ENCODE results near the gene ZBED4. TPM values are rescaled to one million over a fixed set of nuclear protein-coding genes. Genes with fewer than 3 reads are reported as not detected.

The ZBED4 gene
- total and polyA plus RNA-seq, 2 of the 13 experiments (the other 11 are each of a cell fraction or from before 2014, with no cell fraction given): 5.4 to 9.6 TPM

DNA sequence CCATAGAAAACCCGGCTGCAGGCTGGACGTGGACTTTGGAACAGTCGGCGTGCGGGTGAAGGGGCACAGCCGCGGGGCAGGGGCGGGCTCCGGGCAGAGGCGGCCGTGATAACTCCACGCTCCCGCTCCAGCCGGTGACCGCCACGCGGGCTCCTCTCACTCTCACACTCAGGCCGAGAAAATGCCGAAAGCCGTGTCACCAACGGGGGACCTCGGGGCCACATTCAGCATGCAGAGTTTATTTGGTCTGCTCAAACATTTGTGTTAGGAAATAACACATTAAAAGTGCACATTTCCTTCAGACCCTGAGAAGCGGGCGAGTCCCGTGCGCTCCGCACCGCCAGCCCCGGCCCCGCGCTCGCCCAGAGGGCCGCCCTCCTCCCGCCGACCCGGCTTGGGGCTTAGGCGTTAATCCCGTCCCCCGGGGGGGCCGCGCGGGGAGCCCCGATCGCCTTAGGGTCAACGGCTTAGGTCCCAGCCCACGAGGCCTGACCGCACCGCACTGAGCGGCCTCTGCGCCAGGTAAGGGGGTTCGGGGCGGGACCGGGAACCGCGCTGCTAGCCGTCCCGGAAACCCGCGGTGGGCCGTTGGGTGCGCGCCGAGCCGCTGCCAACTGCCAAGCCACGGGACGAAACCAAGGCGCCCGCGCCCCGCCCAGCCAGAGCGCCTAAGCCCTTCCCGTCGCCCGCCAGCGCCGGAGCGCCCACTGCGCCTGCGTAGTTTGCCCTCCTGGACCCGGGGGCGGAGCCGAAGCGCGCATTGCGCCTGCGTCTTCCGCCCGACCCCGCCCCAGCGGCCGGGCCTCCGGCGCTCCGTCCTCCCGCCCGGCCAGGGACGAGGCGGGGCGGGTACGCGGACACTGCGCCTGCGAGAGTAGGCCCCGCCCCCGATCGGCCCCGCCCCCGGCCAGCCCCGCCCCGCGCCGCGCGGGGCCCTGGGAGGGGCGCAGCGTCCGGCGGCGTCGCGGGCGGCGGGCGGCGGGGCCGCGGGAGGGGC is at the start of gene ZBED4 (continued):
- TF ChIP-seq IKZF5 (CRISPR knock-in tag; IDR thresholded peaks at IDR 0.05): no peak
- TF ChIP-seq NR2F6 (IDR thresholded peaks at IDR 0.05): no peak; the same call in 1 of the 2 replicates
- no peak; the same call in 1 of the 2 replicates for TF ChIP-seq NR2F6 (CRISPR knock-in tag; IDR thresholded peaks at IDR 0.05)
- TF ChIP-seq ZNF296 (CRISPR knock-in tag; conservative IDR thresholded peaks at IDR 0.05): 0 out of 2 replicates have a peak, but pooled peaks have one; percentile 24
- TF ChIP-seq, protein P1, sequence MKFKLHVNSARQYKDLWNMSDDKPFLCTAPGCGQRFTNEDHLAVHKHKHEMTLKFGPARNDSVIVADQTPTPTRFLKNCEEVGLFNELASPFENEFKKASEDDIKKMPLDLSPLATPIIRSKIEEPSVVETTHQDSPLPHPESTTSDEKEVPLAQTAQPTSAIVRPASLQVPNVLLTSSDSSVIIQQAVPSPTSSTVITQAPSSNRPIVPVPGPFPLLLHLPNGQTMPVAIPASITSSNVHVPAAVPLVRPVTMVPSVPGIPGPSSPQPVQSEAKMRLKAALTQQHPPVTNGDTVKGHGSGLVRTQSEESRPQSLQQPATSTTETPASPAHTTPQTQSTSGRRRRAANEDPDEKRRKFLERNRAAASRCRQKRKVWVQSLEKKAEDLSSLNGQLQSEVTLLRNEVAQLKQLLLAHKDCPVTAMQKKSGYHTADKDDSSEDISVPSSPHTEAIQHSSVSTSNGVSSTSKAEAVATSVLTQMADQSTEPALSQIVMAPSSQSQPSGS (CRISPR knock-in tag; IDR thresholded peaks at IDR 0.05): no peak
- no peak for TF ChIP-seq FOXP1 (IDR thresholded peaks at IDR 0.05)
- TF ChIP-seq FOXP1 (CRISPR knock-in tag; IDR thresholded peaks at IDR 0.05): no peak
- peak; percentile 53; the same call in 1 of the 2 replicates for TF ChIP-seq TFE3 (CRISPR knock-in tag; IDR thresholded peaks at IDR 0.05)
- no peak for TF ChIP-seq ZNF292 (CRISPR knock-in tag; IDR thresholded peaks at IDR 0.05; ENCODE audit: borderline replicate concordance, low read depth)
- peak; percentile 94 for TF ChIP-seq MTERF4 (CRISPR knock-in tag; IDR thresholded peaks at IDR 0.05)
- TF ChIP-seq REPIN1 (CRISPR knock-in tag; IDR thresholded peaks at IDR 0.05; ENCODE audit: borderline replicate concordance, low read depth): peak; percentile 71; the same call in 1 of the 2 replicates
- TF ChIP-seq ZNF83 (CRISPR knock-in tag; IDR thresholded peaks at IDR 0.05; ENCODE audit: borderline replicate concordance): no peak
- no peak for TF ChIP-seq FLYWCH1 (CRISPR knock-in tag; IDR thresholded peaks at IDR 0.05)
- peak; percentile 48; the same call in 1 of the 2 replicates for TF ChIP-seq RXRA (CRISPR knock-in tag; IDR thresholded peaks at IDR 0.05)
- no peak for TF ChIP-seq ZNF572 (CRISPR knock-in tag; IDR thresholded peaks at IDR 0.05)
- TF ChIP-seq NFE2L2 (IDR thresholded peaks at IDR 0.05; ENCODE audit: low read length): no peak
- TF ChIP-seq, protein P2, sequence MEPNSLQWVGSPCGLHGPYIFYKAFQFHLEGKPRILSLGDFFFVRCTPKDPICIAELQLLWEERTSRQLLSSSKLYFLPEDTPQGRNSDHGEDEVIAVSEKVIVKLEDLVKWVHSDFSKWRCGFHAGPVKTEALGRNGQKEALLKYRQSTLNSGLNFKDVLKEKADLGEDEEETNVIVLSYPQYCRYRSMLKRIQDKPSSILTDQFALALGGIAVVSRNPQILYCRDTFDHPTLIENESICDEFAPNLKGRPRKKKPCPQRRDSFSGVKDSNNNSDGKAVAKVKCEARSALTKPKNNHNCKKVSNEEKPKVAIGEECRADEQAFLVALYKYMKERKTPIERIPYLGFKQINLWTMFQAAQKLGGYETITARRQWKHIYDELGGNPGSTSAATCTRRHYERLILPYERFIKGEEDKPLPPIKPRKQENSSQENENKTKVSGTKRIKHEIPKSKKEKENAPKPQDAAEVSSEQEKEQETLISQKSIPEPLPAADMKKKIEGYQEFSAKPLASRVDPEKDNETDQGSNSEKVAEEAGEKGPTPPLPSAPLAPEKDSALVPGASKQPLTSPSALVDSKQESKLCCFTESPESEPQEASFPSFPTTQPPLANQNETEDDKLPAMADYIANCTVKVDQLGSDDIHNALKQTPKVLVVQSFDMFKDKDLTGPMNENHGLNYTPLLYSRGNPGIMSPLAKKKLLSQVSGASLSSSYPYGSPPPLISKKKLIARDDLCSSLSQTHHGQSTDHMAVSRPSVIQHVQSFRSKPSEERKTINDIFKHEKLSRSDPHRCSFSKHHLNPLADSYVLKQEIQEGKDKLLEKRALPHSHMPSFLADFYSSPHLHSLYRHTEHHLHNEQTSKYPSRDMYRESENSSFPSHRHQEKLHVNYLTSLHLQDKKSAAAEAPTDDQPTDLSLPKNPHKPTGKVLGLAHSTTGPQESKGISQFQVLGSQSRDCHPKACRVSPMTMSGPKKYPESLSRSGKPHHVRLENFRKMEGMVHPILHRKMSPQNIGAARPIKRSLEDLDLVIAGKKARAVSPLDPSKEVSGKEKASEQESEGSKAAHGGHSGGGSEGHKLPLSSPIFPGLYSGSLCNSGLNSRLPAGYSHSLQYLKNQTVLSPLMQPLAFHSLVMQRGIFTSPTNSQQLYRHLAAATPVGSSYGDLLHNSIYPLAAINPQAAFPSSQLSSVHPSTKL (CRISPR knock-in tag; IDR thresholded peaks at IDR 0.05): peak; percentile 35; the same call in 1 of the 2 replicates
- TF ChIP-seq MAFK (conservative IDR thresholded peaks at IDR 0.05 in 1 of 2, IDR thresholded peaks at IDR 0.05 in 1 of 2; ENCODE audit: low read length in 2 of 2): no peak

Data from HepG2 (cell line).